Activated CD8-positive, alpha-beta memory T cell treated with anti-CD3 and anti-CD28 coated beads for 36 hours (primary cell): ENCODE measurements around the gene ZNF268. TPM values are rescaled to one million over a fixed set of nuclear protein-coding genes. Genes with fewer than 3 reads are reported as not detected.
"Not testable (repeated sequence)": the region's sequence is repeated elsewhere in the genome, so short reads cannot be mapped to it uniquely, and the experiment has no call there.

ENCODE experiments used
- CTCF ChIA-PET: fragments of 350-600 bp; sonication (Branson Sonifier 250); formaldehyde crosslinking; loops from one replicate; lab custom pipeline; 2021; ENCODE audit warnings: antibody characterized with exemption; lab: Charles Lee
- POLR2A ChIA-PET: fragments of 350-600 bp; sonication (Branson Sonifier 250); formaldehyde crosslinking; loops from one replicate; lab custom pipeline; 2021; ENCODE audit warnings: antibody characterized with exemption; lab: Charles Lee
- total RNA-seq, 2 experiments: library from RNA; stranded (reverse); gene quantifications; one replicate each; pipeline ENCODE4 v1.2.3, GENCODE V29; 2021

The ZNF268 gene
- total RNA-seq, 2 experiments from 2014 or later = 18.6 to 19.6 TPM

DNA sequence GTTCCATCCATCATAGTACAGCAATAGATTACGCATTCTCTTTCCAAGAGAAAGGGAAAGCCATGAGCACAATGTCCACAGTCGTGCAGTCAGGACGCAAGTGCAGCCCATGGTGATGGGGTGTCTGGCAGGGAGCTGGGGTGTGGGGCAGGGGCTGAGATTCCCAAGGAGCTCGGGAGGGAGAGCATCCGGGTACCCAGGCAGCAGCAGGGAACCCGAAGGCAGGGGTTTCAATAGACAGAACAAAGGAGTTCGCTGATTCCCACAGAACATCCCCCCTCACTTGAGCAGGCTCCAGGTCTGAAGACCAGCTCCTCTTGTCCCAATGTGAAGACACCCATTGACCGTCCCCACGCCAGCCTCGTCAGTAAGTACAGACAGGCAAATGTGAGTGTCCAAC is 40.9 kb downstream of the ZNF268 start:
- ChIA-PET POLR2A (no interaction called here), CTCF (no interaction called here)

DNA sequence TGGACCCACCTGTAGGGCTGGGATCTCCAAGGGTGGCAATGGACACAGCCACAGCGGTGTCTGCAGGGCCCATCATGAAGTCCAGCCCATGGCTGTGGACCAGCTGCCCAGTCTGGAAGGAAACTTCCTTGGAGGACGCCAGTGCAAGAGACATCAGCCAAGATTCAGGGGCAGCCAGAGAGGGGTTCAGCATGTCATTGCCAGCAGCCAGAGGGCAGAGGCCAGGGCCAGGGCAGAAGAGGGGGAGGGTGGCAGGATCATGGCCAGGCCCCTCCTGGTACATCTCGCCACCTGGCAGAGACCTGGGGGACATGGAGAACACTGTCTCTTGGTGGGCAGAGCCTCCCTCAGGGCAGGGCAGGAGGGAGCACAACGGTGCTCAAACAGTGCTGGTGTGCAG is 44.2 kb downstream of the ZNF268 start:
- ChIA-PET POLR2A (no interaction called here), CTCF (no interaction called here)

DNA sequence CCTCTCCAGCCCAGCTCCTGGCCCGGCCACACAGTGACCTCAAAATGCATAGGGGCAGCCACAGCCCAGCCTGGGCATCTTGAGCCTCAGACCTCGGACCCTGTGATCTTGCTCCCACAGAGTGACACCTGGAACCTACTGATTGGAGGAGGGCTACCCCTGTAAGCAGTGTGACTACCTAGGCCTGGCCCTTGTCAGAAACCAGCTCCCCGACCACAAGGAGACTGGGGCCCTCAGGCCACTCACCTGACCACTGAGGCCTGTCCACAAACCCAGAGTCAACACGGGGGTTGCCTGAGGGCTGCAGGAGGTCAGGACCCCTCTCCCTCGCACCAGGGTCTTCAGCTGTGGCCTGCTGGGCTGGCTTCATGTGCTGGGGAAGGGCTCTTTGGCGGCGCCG is 45.4 kb downstream of the ZNF268 start:
- POLR2A ChIA-PET = no interaction called here
- CTCF ChIA-PET = no interaction called here

DNA sequence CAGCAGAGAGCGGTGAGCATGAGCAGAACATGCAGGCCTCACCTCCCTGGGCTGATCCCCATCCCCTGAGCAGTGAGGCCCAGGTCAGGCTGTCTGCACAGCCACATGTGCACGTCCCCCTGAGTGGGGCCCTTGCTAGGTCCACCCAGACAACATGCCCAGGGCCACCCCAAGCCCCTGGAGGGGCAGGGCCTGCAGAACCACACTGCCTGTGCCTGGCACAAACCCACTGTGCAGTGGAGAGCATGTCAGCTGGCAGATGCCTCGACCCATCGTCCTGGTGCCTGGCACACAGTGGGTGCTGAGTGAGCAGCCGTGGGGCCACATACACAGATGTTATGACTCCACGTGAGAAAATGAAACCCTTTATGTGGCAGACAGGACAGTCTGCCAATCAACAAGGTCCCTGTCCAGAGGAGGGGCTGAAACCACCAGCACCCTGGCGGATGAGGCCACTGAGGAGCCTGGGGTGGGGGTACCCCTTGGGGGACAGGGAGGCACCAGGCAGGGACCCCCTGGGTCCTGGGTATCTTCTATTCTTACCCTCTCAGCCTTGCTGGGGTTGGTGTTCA is 46.1 kb downstream of the ZNF268 start:
- CTCF ChIA-PET = no interaction called here
- POLR2A ChIA-PET = no interaction called here

DNA sequence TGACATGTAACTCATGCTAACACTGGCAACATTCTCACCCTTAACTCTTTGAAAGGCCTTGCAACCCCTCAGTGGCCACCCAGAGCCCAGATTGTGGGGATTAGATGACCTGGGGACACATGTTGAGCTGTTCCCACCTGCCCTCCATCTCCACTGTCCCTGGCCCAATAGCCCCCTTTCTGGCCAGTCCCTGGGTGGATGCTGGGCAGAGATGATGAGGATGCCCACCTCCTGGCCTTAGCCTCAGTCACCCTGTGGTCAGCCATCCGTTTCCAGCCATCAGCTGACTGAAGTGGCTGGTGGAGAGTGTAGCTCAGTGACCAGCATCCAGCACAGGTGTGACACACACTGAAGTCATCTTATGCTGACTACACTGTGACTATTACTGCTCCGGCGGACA is 49.7 kb downstream of the ZNF268 start:
- ChIA-PET POLR2A (no interaction called here), CTCF (no interaction called here)

DNA sequence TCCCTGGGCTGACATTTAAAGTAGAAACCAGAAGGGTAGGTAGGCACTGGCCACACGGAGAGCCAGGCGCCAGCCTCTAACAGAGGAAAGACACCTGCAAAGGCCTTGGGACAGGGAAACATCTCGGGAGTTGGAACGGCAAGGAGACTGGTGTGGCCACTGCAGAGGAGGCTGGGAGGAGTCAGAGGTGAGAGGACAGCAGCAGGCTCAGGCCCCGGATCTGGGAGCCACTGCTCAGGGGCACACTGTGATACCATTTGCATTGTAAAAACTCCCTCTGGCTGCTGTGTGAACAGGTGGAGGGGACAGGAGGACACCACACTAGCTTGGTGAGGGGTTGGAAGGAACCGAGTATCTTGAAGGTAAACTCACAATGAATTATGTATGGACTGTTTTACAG is 51.7 kb downstream of the ZNF268 start:
- CTCF ChIA-PET = no interaction called here

DNA sequence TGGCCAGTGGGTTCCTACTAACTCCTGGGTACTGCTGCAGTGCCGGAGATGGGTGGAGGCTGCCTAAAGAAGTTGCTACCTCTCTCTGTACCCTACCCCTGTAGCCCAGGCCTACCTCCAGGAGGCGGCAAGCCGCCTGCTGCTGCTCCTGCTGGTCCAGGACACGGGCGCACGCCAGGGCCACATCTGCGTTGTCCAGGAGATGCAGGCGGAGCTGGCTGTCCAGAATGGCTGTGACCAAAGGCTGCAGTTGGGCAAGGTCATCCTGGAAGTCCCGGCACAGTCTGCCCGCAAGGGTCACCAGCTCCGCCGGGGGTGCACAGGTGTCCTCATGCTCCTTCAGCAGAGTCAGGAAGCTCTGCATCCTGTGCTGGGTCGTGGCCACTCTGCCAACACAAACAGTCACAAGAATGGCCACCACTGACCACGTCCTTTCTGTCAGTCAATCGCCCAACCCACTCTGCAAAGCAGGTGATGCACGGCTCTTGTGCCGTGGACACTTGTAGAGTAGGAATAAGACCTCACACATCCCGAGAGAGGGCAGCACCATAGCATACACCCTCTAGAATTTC is 52.8 kb downstream of the ZNF268 start:
- CTCF ChIA-PET = no interaction called here
- POLR2A ChIA-PET = no interaction called here

More for the DNA sequence above, 51.7 kb downstream of the ZNF268 start:
- POLR2A ChIA-PET = no interaction called here

DNA sequence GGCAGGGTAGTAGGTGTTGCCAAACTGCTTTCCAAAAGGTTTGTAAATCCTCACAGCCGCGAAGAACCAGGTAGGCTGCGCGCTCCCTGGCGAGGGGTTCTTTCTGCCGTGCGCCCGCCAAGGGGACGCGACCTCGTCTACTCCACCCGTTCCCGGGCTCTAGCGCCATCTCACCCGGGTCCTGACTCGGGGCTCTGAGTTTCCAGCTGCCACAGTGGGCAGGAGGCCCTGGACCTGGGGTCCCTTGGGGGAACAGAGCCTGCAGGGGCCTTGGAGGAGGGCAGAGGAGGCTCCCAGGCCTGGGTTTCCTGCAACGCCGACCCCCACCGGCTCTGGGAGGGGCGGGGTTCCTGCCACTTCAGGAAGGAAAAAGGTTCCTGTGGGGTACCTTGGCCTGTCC is 53.7 kb downstream of the ZNF268 start:
- ChIA-PET CTCF (no interaction called here), POLR2A (no interaction called here)

DNA sequence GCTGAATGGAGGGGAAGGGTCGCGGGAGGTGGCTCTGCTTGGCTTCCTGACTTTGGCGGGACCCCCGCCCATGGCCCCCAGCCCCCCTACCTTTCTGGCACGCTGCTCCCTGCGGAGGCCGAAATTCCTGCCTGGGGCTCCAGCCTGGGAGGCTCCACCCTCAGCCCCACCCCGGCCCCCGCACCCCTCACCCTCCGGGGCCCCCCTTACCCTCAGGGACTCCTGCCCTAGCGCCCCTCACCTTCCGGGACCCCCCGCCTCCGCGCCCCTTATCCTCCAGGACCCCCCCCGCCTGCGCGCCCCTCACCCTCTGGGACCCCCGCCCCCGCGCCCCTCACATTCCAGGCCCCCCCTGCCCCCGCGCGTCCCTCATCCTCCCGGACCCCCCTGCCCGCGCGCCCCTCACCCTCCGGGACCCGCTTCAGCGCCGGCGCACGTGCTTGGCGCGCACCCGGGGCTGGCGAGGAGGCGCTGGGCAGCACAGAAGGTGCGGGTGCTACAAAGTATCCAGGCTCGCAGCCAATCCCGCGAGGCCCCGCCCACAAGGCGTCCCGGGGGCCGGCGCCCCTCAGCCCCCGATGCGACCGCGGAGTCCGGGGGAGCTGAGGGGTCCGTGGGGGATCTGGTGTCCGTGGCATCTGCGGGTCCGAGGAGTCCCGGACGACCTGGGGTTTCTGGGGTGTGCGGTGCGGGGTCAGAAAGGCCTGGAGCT is 54.3 kb downstream of the ZNF268 start, which contains the start of gene ANHX:
ANHX (minus strand) TSS at position 477 of the 712 bp plus-strand sequence. CDS start 1,521 bp downstream, outside the sequence.
- ChIA-PET POLR2A (no interaction called here), CTCF (no interaction called here)

DNA sequence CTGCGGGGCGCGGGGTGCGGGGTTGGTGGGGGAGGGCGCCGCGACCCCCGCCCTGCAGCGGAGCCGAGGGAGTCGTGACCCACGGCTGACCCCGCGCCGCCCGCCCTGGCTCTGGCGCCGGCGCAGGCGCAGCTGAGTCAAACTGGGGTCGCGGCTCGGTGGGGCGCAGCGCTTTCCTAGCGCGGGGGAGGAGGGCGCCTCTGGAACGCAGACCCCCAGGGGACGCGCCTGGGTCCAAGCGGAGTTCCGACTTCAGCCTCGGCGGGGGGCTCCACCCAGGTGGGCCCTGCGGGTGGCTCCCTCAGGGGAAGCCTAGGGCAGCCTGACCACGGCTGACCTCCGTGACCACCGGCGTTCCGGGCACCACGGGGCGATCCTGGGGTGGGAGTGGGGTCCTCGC is 54.8 kb downstream of the ZNF268 start:
- CTCF ChIA-PET = no interaction called here
- POLR2A ChIA-PET = no interaction called here

DNA sequence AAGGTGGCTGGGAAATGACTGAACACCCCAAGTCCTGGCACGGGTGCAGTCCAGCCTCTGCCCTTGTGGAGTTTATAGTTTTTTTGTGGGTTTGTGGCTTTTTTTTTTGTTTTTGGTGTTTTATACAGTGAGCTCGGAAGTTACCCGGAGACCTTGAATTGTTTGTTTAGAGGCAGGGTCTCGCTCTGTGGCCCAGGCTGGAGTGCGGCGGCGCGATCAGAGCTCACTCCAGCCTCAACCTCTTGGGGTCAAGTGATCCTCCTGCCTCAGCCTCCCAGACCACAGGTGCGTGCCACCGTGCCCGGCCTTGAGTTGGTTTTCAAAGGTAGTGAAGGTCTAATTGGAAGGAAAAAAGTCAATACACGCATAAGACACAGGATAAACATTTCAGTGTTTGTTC is 55.3 kb downstream of the ZNF268 start:
- ChIA-PET CTCF (no interaction called here), POLR2A (no interaction called here)

DNA sequence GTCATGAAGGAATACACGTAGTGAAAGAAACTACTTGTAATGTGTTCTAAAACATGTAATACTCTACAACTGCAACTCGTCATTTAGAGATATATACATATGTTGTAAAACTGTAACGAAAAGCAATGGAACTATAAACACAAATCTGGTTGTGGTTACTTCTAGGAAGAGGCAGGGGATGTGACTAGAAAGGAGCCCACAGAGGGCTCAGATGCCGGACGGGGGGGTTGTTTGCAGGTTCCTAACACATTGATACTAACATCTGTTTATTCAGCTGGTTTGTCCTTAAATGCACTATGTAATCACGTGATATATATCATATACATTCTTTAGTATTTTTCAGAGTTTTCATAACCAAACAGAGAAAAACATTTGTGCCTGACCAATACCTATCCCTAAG is 70.4 kb downstream of the ZNF268 start:
- CTCF ChIA-PET = no interaction called here
- POLR2A ChIA-PET = no interaction called here

DNA sequence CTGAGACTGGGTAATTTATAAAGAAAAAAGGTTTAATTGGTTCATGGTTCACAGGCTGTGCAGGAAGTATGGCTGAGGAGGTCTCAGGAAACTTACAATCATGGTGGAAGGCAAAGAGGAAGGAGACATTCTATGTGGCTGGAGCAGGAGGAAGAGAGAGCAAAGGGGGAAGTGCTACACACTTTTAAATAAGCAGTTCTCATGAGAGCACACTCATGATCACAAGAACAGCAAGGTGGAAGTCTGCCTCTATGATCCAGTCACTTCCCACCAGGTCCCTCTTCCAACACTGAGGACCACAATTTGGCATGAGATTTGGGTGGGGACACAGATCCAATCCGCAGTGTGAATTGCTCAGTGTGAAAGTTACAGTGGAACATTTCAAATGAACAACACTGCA is 74.5 kb downstream of the ZNF268 start:
- POLR2A ChIA-PET = interaction anchor here (0.6 kb wide), 1 partner anchor 369 kb away, joined by 3 read pairs; the partner anchor contains the start of gene CHFR
- CTCF ChIA-PET = not testable (repeated sequence)

DNA sequence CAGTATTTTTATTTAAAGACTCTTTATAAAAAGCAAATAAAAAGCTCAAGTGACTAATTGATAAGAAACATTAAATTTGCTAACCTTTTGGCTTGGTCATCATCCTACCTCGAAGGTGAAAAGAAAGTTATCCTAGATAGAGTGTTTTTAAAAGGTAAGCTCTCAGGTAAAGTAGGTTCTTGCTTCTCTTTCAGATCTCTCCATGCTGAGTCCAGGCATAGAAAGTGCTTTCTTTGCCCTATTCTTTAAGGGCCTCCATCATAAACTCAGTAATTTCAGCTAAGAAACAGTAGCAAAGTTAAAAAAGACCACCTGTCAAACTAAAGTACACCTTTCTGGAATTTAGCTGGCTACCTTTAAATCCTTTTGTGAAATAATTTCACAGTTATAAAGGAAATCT is 75.0 kb downstream of the ZNF268 start:
- CTCF ChIA-PET = no interaction called here

DNA sequence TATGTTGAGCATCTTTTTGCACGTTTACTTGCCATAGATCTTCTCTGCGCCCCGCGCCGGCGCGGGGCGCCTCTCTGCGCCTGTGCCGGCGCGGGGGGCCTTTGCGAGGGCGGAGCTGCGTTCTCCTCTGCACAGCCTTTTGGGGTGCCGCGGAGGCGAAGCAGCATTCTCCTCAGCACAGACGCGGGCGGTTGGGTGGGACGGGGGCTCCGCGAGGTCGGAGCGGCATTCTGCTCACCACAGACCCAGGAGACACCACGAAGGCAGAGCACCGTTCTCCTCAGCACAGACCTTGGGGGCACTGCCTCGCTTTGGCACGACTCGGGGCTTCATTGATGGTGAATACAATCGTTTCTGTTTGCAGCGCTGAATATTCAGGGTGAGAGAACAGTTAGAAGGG is 82.9 kb downstream of the ZNF268 start:
- CTCF ChIA-PET = no interaction called here
- POLR2A ChIA-PET = no interaction called here

More for the DNA sequence above, 75.0 kb downstream of the ZNF268 start:
- POLR2A ChIA-PET = interaction anchor here (0.6 kb wide), 1 partner anchor 369 kb away, joined by 3 read pairs; the partner anchor contains the start of gene CHFR

Other genes with a start within 250 kb of the ZNF268 start
- 1 to 10 TPM; 5.3 to 6.9 TPM for gene ZNF605, start 225.2 kb upstream of the ZNF268 start, total RNA-seq
- gene ZNF26, start 195.1 kb upstream of the ZNF268 start, total RNA-seq = 10 to 100 TPM; 13.0 to 14.2 TPM
- 10 to 100 TPM; 13.8 to 17.0 TPM for gene ZNF84, start 144.0 kb upstream of the ZNF268 start, total RNA-seq
- 10 to 100 TPM; 10.9 to 12.2 TPM for gene ZNF140, start 100.6 kb upstream of the ZNF268 start, total RNA-seq
- 1 to 10 TPM; 1.9 to 2.0 TPM for gene ZNF891, start 51.2 kb upstream of the ZNF268 start, total RNA-seq
- 1 to 10 TPM; 3.2 to 4.0 TPM for gene ZNF10, start 50.9 kb upstream of the ZNF268 start, total RNA-seq
- not detected for gene ANHX, start 54.4 kb downstream of the ZNF268 start, total RNA-seq